Liver (tissue), 9 donors: ENCODE measurements around the gene PHGDH. TPM values are rescaled to one million over a fixed set of nuclear protein-coding genes. Genes with fewer than 3 reads are reported as not detected.

Experiments used
- DNase-seq: peaks from one replicate; pipeline ENCODE4 v3.0.0-alpha.2; 2017; ENCODE audit warnings: low spot score
- H3K27ac ChIP-seq, 2 donors: one replicate each; pipeline ENCODE4 v1.7.0; 2013; ENCODE audit warnings: inconsistent platforms in 2 of 2, low read length in 2 of 2, control low read depth in 1 of 2, low read depth in 1 of 2, mild to moderate bottlenecking in 1 of 2
- H3K27me3 ChIP-seq, 4 donors: one replicate each; pipeline versions ENCODE4 v1.6.1 to v1.7.0; 2013; ENCODE audit warnings: low read length in 3 of 4, inconsistent platforms in 1 of 4, mild to moderate bottlenecking in 1 of 4, moderate library complexity in 1 of 4; ENCODE audit not compliant: control insufficient read depth in 4 of 4, insufficient read depth in 4 of 4
- H3K36me3 ChIP-seq, 4 donors: one replicate each; pipeline versions ENCODE4 v1.6.1 to v1.7.0; 2013; ENCODE audit warnings: low read length in 3 of 4, mild to moderate bottlenecking in 3 of 4, low read depth in 1 of 4, moderate library complexity in 1 of 4; ENCODE audit not compliant: control insufficient read depth in 4 of 4, insufficient read depth in 3 of 4
- H3K4me1 ChIP-seq, 4 donors: one replicate each; pipeline versions ENCODE4 v1.6.1 to v1.7.0; 2013; ENCODE audit warnings: low read length in 3 of 4, mild to moderate bottlenecking in 3 of 4, moderate library complexity in 1 of 4; ENCODE audit not compliant: control insufficient read depth in 4 of 4, insufficient read depth in 4 of 4
- H3K4me3 ChIP-seq, 3 donors: one replicate each; pipeline versions ENCODE4 v1.6.1 to v1.7.0; 2013; ENCODE audit warnings: low read length in 3 of 3, control low read depth in 1 of 3, low read depth in 1 of 3, mild to moderate bottlenecking in 1 of 3
- H3K9ac ChIP-seq, 2 donors: one replicate each; pipeline ENCODE4 v1.7.0; 2013; ENCODE audit warnings: low read length in 2 of 2, mild to moderate bottlenecking in 2 of 2, moderate library complexity in 2 of 2, control low read depth in 1 of 2, low read depth in 1 of 2
- H3K9me3 ChIP-seq, 4 donors: one replicate each; pipeline versions ENCODE4 v1.6.1 to v1.7.0; 2013; ENCODE audit warnings: low read length in 3 of 4; ENCODE audit not compliant: control insufficient read depth in 4 of 4
- ATF3 ChIP-seq: IDR thresholded peaks from 2 replicates; pipeline ENCODE4 v1.6.1; 2016; ENCODE audit warnings: antibody characterized with exemption
- EGR1 ChIP-seq, 2 donors: IDR thresholded peaks; 2 replicates each; pipeline ENCODE4 v1.6.1; 2016 to 2018; ENCODE audit warnings: antibody characterized with exemption in 2 of 2, low read depth in 2 of 2
- FOXA1 ChIP-seq: IDR thresholded peaks from 2 replicates; pipeline ENCODE4 v1.6.1; 2016; ENCODE audit warnings: antibody characterized with exemption
- FOXA2 ChIP-seq: IDR thresholded peaks from 2 replicates; pipeline ENCODE4 v1.6.1; 2016; ENCODE audit warnings: antibody characterized with exemption
- GABPA ChIP-seq, 2 donors: IDR thresholded peaks in 1 of 2; conservative IDR thresholded peaks in 1 of 2; 2 replicates each; pipeline ENCODE4 v1.6.1; 2016; ENCODE audit warnings: antibody characterized with exemption in 2 of 2, mild to moderate bottlenecking in 1 of 2, moderate library complexity in 1 of 2
- HNF4A ChIP-seq, 2 donors: conservative IDR thresholded peaks; 2 replicates each; pipeline ENCODE4 v1.6.1; 2016; ENCODE audit warnings: antibody characterized with exemption in 2 of 2, mild to moderate bottlenecking in 2 of 2
- HNF4G ChIP-seq: IDR thresholded peaks from 2 replicates; pipeline ENCODE4 v1.6.1; 2016; ENCODE audit warnings: antibody characterized with exemption
- JUND ChIP-seq, 2 donors: IDR thresholded peaks; 2 replicates each; pipeline ENCODE4 v1.6.1; 2016; ENCODE audit warnings: antibody characterized with exemption in 2 of 2
- MAX ChIP-seq: IDR thresholded peaks from 2 replicates; pipeline ENCODE4 v1.6.1; 2016; ENCODE audit warnings: antibody characterized with exemption
- NR2F2 ChIP-seq: IDR thresholded peaks from 2 replicates; pipeline ENCODE4 v1.6.1; 2016; ENCODE audit warnings: antibody characterized with exemption
- RAD21 ChIP-seq, 2 donors: IDR thresholded peaks; 2 replicates each; pipeline ENCODE4 v1.6.1; 2016; ENCODE audit warnings: antibody characterized with exemption in 2 of 2, mild to moderate bottlenecking in 2 of 2
- REST ChIP-seq: IDR thresholded peaks from 2 replicates; pipeline ENCODE4 v1.6.1; 2016; ENCODE audit warnings: antibody characterized with exemption, mild to moderate bottlenecking
- RXRA ChIP-seq, 2 donors: IDR thresholded peaks; 2 replicates each; pipeline ENCODE4 v1.6.1; 2017 to 2018; ENCODE audit warnings: antibody characterized with exemption in 2 of 2, mild to moderate bottlenecking in 1 of 2
- SP1 ChIP-seq: IDR thresholded peaks from 2 replicates; pipeline ENCODE4 v1.6.1; 2018; ENCODE audit warnings: antibody characterized with exemption, mild to moderate bottlenecking
- TAF1 ChIP-seq: conservative IDR thresholded peaks from 2 replicates; pipeline ENCODE4 v1.6.1; 2016; ENCODE audit warnings: antibody characterized with exemption, mild to moderate bottlenecking
- YY1 ChIP-seq: IDR thresholded peaks from 2 replicates; pipeline ENCODE4 v1.6.1; 2016; ENCODE audit warnings: antibody characterized with exemption, mild to moderate bottlenecking
- WGBS: extraction: QIAGEN DNeasy Blood & Tissue Kit; methylation state at CpG from one replicate; pipeline ENCODE4 v1.1.7; 2013; 5-methylcytosine and 5-hydroxymethylcytosine counted together
- polyA plus RNA-seq, 2 donors: library from polyadenylated mRNA; stranded (reverse) in 1 of 2; unstranded in 1 of 2; fragments of 200-250 nt in 1 of 2; fragments of >200 nt in 1 of 2; fragmentation: Nextera tagmentation in 1 of 2; extraction: Ambion mirVana in 1 of 2; gene quantifications; one replicate each; pipeline versions ENCODE4 v1.2.1 to v1.2.3, GENCODE V29; 2013 to 2015
- total RNA-seq, 2 donors: library from RNA; depleted of rRNA; stranded (reverse); fragments of >200 nt; gene quantifications; one replicate each; pipeline ENCODE4 v1.2.3, GENCODE V29; 2014
- TF ChIP-seq, protein P1 (sequence below): IDR thresholded peaks from 2 replicates; pipeline ENCODE4 v1.6.1; 2016; ENCODE audit warnings: antibody characterized with exemption
- TF ChIP-seq, protein P2 (sequence below): fragments of 150-350 bp; IDR thresholded peaks from 2 replicates; pipeline ENCODE4 v1.5.1; 2017; ENCODE audit warnings: improper control_type of control experiment, low read depth, low read length; ENCODE audit not compliant: missing input control
- donor health status: healthy.
- donor health status: healthy.
- donor health status: healthy.
- donor health status: healthy.
- donor health status: healthy.

The PHGDH gene
- total and polyA plus RNA-seq, 4 donors: 48.0 to 178 (median 80.5) TPM

DNA sequence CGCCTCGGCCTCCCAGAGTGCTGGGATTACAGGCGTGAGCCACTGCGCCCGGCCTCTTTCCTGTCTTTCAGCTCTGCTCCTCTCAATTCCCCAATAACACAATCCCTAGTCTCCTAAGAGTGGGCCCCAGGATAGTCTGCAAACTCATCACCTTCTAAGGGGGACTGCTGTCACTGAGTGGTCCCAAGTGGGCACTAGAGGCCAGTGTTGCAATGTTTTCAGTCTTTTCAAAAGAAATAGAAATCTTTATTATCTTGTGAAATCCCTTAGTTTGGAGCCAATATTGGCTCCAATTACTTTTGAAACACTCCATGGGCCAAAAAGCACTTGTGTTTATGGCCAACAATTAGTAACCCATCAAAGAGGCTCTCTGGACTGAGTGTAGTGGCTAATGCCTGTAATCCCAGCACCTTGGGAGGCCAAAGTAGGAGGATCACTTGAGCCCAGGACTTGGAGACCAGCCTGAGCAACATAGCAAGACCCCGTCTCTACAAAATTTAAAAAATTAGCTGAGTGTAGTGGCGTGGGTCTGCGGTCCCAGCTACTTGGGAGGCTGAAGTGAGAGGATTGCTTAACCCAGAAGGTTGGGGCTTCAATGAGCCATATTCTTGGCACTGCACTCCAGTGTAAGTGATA lies 35.0 kb upstream of the PHGDH start:
- Histone ChIP-seq H3K27ac (peak overlapping the region; percentile 73 to 78), H3K4me3 (no peak overlapping the region), H3K9ac (peak overlapping the region in 1 of 2 donors; percentile 21), H3K9me3 (no peaks in the 10 kb centered on the region), H3K27me3 (no peaks in the 10 kb centered on the region), H3K4me1 (peaks cover 0 to 24% (median 19%) of the 10 kb centered on the region in 4 donors), H3K36me3 (no peaks in the 10 kb centered on the region)
- no peak for TF ChIP-seq ATF3
- peak; percentile 18 for TF ChIP-seq MAX
- peak; percentile 66 to 70 for TF ChIP-seq RAD21 (IDR thresholded peaks at IDR 0.05)
- peak; percentile 51 for TF ChIP-seq REST
- TF ChIP-seq, protein P1, sequence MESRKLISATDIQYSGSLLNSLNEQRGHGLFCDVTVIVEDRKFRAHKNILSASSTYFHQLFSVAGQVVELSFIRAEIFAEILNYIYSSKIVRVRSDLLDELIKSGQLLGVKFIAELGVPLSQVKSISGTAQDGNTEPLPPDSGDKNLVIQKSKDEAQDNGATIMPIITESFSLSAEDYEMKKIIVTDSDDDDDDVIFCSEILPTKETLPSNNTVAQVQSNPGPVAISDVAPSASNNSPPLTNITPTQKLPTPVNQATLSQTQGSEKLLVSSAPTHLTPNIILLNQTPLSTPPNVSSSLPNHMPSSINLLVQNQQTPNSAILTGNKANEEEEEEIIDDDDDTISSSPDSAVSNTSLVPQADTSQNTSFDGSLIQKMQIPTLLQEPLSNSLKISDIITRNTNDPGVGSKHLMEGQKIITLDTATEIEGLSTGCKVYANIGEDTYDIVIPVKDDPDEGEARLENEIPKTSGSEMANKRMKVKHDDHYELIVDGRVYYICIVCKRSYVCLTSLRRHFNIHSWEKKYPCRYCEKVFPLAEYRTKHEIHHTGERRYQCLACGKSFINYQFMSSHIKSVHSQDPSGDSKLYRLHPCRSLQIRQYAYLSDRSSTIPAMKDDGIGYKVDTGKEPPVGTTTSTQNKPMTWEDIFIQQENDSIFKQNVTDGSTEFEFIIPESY: peak; percentile 21
- TF ChIP-seq TAF1: no peak
- no peak for TF ChIP-seq EGR1 (IDR thresholded peaks at IDR 0.05; ENCODE audit: low read depth in 2 of 2)
- TF ChIP-seq, protein P2, sequence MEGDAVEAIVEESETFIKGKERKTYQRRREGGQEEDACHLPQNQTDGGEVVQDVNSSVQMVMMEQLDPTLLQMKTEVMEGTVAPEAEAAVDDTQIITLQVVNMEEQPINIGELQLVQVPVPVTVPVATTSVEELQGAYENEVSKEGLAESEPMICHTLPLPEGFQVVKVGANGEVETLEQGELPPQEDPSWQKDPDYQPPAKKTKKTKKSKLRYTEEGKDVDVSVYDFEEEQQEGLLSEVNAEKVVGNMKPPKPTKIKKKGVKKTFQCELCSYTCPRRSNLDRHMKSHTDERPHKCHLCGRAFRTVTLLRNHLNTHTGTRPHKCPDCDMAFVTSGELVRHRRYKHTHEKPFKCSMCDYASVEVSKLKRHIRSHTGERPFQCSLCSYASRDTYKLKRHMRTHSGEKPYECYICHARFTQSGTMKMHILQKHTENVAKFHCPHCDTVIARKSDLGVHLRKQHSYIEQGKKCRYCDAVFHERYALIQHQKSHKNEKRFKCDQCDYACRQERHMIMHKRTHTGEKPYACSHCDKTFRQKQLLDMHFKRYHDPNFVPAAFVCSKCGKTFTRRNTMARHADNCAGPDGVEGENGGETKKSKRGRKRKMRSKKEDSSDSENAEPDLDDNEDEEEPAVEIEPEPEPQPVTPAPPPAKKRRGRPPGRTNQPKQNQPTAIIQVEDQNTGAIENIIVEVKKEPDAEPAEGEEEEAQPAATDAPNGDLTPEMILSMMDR: peak; percentile 37
- peak; percentile 69 for TF ChIP-seq HNF4A (conservative IDR thresholded peaks at IDR 0.05)
- TF ChIP-seq GABPA (IDR thresholded peaks at IDR 0.05 in 1 of 2, conservative IDR thresholded peaks at IDR 0.05 in 1 of 2): no peak
- no peak for TF ChIP-seq FOXA1
- peak; percentile 76 for TF ChIP-seq SP1
- TF ChIP-seq RXRA (IDR thresholded peaks at IDR 0.05): peak; percentile 49 to 57
- TF ChIP-seq HNF4G: peak; percentile 17
- TF ChIP-seq JUND (IDR thresholded peaks at IDR 0.05): peak; percentile 58 to 61
- peak; percentile 28 for TF ChIP-seq FOXA2
- TF ChIP-seq NR2F2: no peak
- peak; percentile 63 for TF ChIP-seq YY1
- DNase-seq: no peak
- 31% methylated on average over 8 of the region's 8 CpGs for WGBS
